ENCODE data around the gene KCNK3.

Gene KCNK3

GRCh38 chr2:26730549-26731344 is 38.2 kb downstream of the KCNK3 start:
- TF ChIP-seq CTCF (conservative IDR thresholded peaks at IDR 0.05; ENCODE audit: low read depth, low read length) = no peak
- no peak for DNase-seq (ENCODE audit: low read depth)

GRCh38 chr2:26731714-26732113 is 39.2 kb downstream of the KCNK3 start:
- no peak overlapping the region for H3K4me3 ChIP-seq (ENCODE audit: low read length)
- no peak for TF ChIP-seq CTCF (conservative IDR thresholded peaks at IDR 0.05; ENCODE audit: low read depth, low read length)
- no peak for DNase-seq (ENCODE audit: low read depth)

More at GRCh38 chr2:26730549-26731344, 38.2 kb downstream of the KCNK3 start:
- no peak overlapping the region for H3K4me3 ChIP-seq (ENCODE audit: low read length)

GRCh38 chr2:26732446-26732845 is 39.9 kb downstream of the KCNK3 start:
- no peak for TF ChIP-seq CTCF (conservative IDR thresholded peaks at IDR 0.05; ENCODE audit: low read depth, low read length)
- no peak for DNase-seq (ENCODE audit: low read depth)
- H3K4me3 ChIP-seq (ENCODE audit: low read length) = no peak overlapping the region

GRCh38 chr2:26733413-26733812 is 40.9 kb downstream of the KCNK3 start:
- DNase-seq (ENCODE audit: low read depth) = no peak
- no peak overlapping the region for H3K4me3 ChIP-seq (ENCODE audit: low read length)
- no peak for TF ChIP-seq CTCF (conservative IDR thresholded peaks at IDR 0.05; ENCODE audit: low read depth, low read length)

GRCh38 chr2:26735097-26735496 is 42.6 kb downstream of the KCNK3 start:
- TF ChIP-seq CTCF (conservative IDR thresholded peaks at IDR 0.05; ENCODE audit: low read depth, low read length) = no peak
- H3K4me3 ChIP-seq (ENCODE audit: low read length) = no peak overlapping the region
- DNase-seq (ENCODE audit: low read depth) = no peak

- no peak overlapping the region for H3K4me3 ChIP-seq (ENCODE audit: low read length)
- TF ChIP-seq CTCF (conservative IDR thresholded peaks at IDR 0.05; ENCODE audit: low read depth, low read length) = no peak
- DNase-seq (ENCODE audit: low read depth) = no peak
Measured at GRCh38 chr2:26735883-26736588, 43.5 kb downstream of the KCNK3 start.

GRCh38 chr2:26737221-26737620 is 44.7 kb downstream of the KCNK3 start:
- DNase-seq (ENCODE audit: low read depth) = no peak
- no peak overlapping the region for H3K4me3 ChIP-seq (ENCODE audit: low read length)
- TF ChIP-seq CTCF (conservative IDR thresholded peaks at IDR 0.05; ENCODE audit: low read depth, low read length) = no peak
